Smooth muscle cell (in vitro differentiated cells): ENCODE measurements around the gene TTC23L. TPM values are rescaled to one million over a fixed set of nuclear protein-coding genes. Genes with fewer than 3 reads are reported as not detected.

Experiments used
- DNase-seq: peaks from one replicate; lab custom pipeline; 2025; ENCODE audit not compliant: unreplicated experiment; lab: John Stamatoyannopoulos, UW
- H2AFZ ChIP-seq: fragments of 200-600 bp; sonication (generic); 2 replicates; pipeline ENCODE4 v1.6.0; 2016; ENCODE audit warnings: antibody characterized with exemption, low read depth, mild to moderate bottlenecking
- H3F3A ChIP-seq: fragments of 200-600 bp; sonication (generic); 2 replicates; pipeline ENCODE4 v1.6.0; 2017; ENCODE audit warnings: antibody characterized with exemption, low read depth
- H3K27ac ChIP-seq: fragments of 200-600 bp; sonication (generic); 2 replicates; pipeline ENCODE4 v1.5.1; 2016; ENCODE audit warnings: low read depth, mild to moderate bottlenecking
- H3K27me3 ChIP-seq: fragments of 200-600 bp; sonication (generic); 2 replicates; pipeline ENCODE4 v1.6.1; 2016; ENCODE audit warnings: low read depth, mild to moderate bottlenecking
- H3K36me3 ChIP-seq: fragments of 200-600 bp; sonication (generic); 2 replicates; pipeline ENCODE4 v1.5.1; 2016; ENCODE audit warnings: low read depth
- H3K4me1 ChIP-seq: fragments of 200-600 bp; sonication (generic); 2 replicates; pipeline ENCODE4 v1.5.1; 2016; ENCODE audit warnings: low read depth
- H3K4me2 ChIP-seq: fragments of 200-600 bp; sonication (generic); 2 replicates; pipeline ENCODE4 v1.6.0; 2016; ENCODE audit warnings: mild to moderate bottlenecking
- H3K4me3 ChIP-seq: fragments of 200-600 bp; sonication (generic); 2 replicates; pipeline ENCODE4 v1.5.1; 2016; ENCODE audit warnings: mild to moderate bottlenecking
- H3K79me2 ChIP-seq: fragments of 200-600 bp; sonication (generic); 2 replicates; pipeline ENCODE4 v1.6.0; 2016; ENCODE audit warnings: low read depth, mild to moderate bottlenecking
- H3K9ac ChIP-seq: fragments of 200-600 bp; sonication (generic); 2 replicates; pipeline ENCODE4 v1.6.0; 2016; ENCODE audit warnings: low read depth
- H3K9me3 ChIP-seq: fragments of 200-600 bp; sonication (generic); replicated peaks from 2 replicates; pipeline ENCODE4 v1.5.1; 2016; ENCODE audit warnings: low read depth
- H4K20me1 ChIP-seq: fragments of 200-600 bp; sonication (generic); 2 replicates; pipeline ENCODE4 v1.6.0; 2016; ENCODE audit warnings: low read depth
- CTCF ChIP-seq: fragments of 200-600 bp; sonication (generic); IDR thresholded peaks from 2 replicates; pipeline ENCODE4 v1.5.1; 2017; ENCODE audit warnings: borderline replicate concordance, mild to moderate bottlenecking, antibody characterized with exemption; ENCODE audit not compliant: insufficient read depth, poor library complexity, severe bottlenecking
- WGBS: methylation state at CpG from one replicate; pipeline ENCODE4 v1.1.7; 2016; ENCODE audit warnings: low lambda C conversion rate; 5-methylcytosine and 5-hydroxymethylcytosine counted together
- polyA plus RNA-seq: library from polyadenylated mRNA; unstranded; fragments of >200 nt; fragmentation: Nextera tagmentation; extraction: Ambion mirVana; gene quantifications from 2 replicates; pipeline ENCODE4 v1.2.1, GENCODE V29; 2016
- total RNA-seq: library from RNA; depleted of rRNA; stranded (reverse); fragments of >200 nt; gene quantifications from 2 replicates; pipeline ENCODE4 v1.2.3, GENCODE V29; 2014

TTC23L gene
- total and polyA plus RNA-seq, 2 experiments from 2014 or later: 0.04 to 0.08 TPM

GRCh38 chr5:34791761-34792244 lies 47.2 kb upstream of the TTC23L start:
- peak overlapping the region; percentile 87 for H3K27ac ChIP-seq
- peaks cover 70% of the 10 kb centered on the region for H3K79me2 ChIP-seq
- peak; percentile 11 for DNase-seq
- no peak for TF ChIP-seq CTCF
- peak overlapping the region; percentile 34 for H3K9ac ChIP-seq
- H3K36me3 ChIP-seq: peaks cover 2% of the 10 kb centered on the region
- H2AFZ ChIP-seq: no peak overlapping the region
- no peaks in the 10 kb centered on the region for H3K9me3 ChIP-seq
- no peak overlapping the region for H3K4me3 ChIP-seq
- 35% methylated on average over 5 of the region's 5 CpGs for WGBS
- peaks cover 59% of the 10 kb centered on the region for H4K20me1 ChIP-seq
- H3K27me3 ChIP-seq: no peaks in the 10 kb centered on the region
- H3K4me1 ChIP-seq: peaks cover 7% of the 10 kb centered on the region
- H3K4me2 ChIP-seq: peak overlapping the region; percentile 73
- H3F3A ChIP-seq: peaks cover 21% of the 10 kb centered on the region

- Histone ChIP-seq H3K4me2 (no peak overlapping the region), H3K27me3 (no peaks in the 10 kb centered on the region), H3K9ac (no peak overlapping the region), H3K4me3 (no peak overlapping the region), H3K4me1 (no peaks in the 10 kb centered on the region), H3K79me2 (no peaks in the 10 kb centered on the region), H3K27ac (no peak overlapping the region), H2AFZ (no peak overlapping the region), H4K20me1 (peaks cover 29% of the 10 kb centered on the region), H3K9me3 (no peaks in the 10 kb centered on the region), H3F3A (peaks cover 15% of the 10 kb centered on the region), H3K36me3 (peaks cover 34% of the 10 kb centered on the region)
- TF ChIP-seq CTCF: no peak
- no peak for DNase-seq
- WGBS: 80% methylated on average over 9 of the region's 9 CpGs
Observed at GRCh38 chr5:34802834-34803563, 36.0 kb upstream of the TTC23L start.

- Histone ChIP-seq H3K79me2 (no peaks in the 10 kb centered on the region), H3F3A (peaks cover 15% of the 10 kb centered on the region), H3K27me3 (no peaks in the 10 kb centered on the region), H3K36me3 (peaks cover 31% of the 10 kb centered on the region), H3K4me3 (no peak overlapping the region), H3K27ac (peak overlapping the region; percentile 36), H3K9me3 (no peaks in the 10 kb centered on the region), H2AFZ (no peak overlapping the region), H3K4me1 (no peaks in the 10 kb centered on the region), H4K20me1 (peaks cover 31% of the 10 kb centered on the region), H3K9ac (no peak overlapping the region), H3K4me2 (no peak overlapping the region)
- DNase-seq: no peak
- TF ChIP-seq CTCF: no peak
- 88% methylated on average over 4 of the region's 4 CpGs for WGBS
Observed at GRCh38 chr5:34803974-34804732, 34.8 kb upstream of the TTC23L start.
